NCI-H1048 (cell line): ENCODE measurements around the gene PLSCR3.

Experiments used
- DNase-seq: peaks from one replicate; lab custom pipeline; 2025; lab: John Stamatoyannopoulos, UW

The PLSCR3 gene

GRCh38 chr17:7426203-7426863 lies 32.0 kb upstream of the PLSCR3 start:
- DNase-seq = no peak

DNA sequence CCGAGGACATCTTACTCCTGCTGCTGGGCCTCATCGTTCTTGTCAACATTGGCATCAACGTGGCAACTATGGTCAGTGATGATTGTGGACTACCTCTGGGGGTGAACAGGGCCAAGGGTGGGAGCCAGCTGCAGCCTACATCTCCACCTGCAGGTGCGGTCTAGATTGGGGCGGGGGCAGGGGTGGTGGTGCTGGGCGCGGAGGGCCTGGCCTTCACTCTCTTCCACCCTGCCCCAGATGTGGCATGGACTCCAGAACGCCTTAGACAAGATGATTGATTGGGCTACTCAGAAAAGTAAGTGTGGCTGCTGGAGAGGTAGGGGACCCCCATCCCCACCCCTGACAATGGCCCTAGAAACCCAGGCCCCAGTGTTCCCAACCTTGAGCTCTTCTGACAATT lies 31.4 kb upstream of the PLSCR3 start:
- DNase-seq = no peak

- DNase-seq = no peak
Observed at GRCh38 chr17:7425316-7425715, 31.0 kb upstream of the PLSCR3 start, which contains the start of gene SPEM2. Gene SPEM2 (plus strand): TSS chr17:7425616. CDS start chr17:7425689, 73 bp downstream.

DNA sequence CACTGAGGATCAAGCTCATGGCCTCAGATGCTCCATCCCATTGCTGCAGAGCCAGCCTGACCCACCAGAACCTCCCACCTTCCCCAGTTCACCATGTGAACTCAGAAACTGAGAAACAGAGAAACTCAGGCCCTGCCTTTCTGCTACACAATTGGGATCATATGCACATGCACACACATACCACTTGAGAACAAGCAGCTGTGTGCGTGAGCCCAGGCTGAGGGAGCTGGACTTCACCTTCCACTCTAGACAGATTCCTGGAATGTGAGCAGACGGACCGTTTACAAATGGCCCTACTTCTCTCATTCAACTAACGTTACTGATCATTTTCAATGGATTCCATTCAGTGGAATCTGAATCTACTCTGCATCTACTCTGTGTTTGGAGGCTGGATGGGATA lies 29.4 kb upstream of the PLSCR3 start:
- no peak for DNase-seq

GRCh38 chr17:7421186-7421585 lies 26.9 kb upstream of the PLSCR3 start:
- no peak for DNase-seq

- DNase-seq = no peak
Observed at GRCh38 chr17:7419819-7420610, 25.7 kb upstream of the PLSCR3 start, which contains the start of gene SPEM1. Gene SPEM1 (plus strand): TSS chr17:7420324. CDS start chr17:7420385, 61 bp downstream.

GRCh38 chr17:7418472-7419152 lies 24.3 kb upstream of the PLSCR3 start:
- no peak for DNase-seq

DNA sequence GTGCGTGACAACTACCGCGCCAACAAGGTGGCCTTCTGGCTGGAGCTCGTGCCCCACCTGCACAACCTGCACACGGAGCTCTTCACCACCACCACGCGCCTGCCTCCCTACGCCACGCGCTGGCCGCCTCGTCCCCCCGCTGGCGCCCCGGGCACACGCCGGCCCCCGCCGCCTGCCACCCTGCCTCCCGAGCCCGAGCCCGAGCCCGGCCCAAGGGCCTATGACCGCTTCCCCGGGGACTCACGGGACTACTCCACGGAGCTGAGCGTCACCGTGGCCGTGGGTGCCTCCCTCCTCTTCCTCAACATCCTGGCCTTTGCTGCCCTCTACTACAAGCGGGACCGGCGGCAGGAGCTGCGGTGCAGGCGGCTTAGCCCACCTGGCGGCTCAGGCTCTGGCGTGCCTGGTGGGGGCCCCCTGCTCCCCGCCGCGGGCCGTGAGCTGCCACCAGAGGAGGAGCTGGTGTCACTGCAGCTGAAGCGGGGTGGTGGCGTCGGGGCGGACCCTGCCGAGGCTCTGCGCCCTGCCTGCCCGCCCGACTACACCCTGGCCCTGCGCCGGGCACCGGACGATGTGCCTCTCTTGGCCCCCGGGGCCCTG lies 22.8 kb upstream of the PLSCR3 start:
- no peak for DNase-seq

DNA sequence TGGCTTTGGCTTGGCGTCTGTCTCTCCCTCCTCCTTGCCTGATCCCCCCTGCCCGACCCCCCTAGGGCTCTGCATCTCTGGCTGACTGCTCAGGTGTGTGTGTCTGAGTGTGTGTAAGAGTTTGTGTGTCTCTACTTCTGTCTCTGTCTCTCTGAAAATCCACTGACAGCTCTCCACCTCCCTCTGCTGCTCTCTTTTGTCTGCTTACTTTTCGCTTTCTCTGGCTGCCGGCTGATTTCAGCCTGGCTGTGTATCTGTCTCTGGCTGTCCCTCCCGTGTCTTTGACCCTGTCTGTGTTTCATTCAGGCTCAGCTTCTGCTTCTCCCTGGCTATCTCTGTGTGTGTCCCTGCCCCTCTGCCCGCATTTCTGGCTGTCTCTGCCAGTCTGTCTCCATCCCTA lies 22.0 kb upstream of the PLSCR3 start:
- no peak for DNase-seq

DNA sequence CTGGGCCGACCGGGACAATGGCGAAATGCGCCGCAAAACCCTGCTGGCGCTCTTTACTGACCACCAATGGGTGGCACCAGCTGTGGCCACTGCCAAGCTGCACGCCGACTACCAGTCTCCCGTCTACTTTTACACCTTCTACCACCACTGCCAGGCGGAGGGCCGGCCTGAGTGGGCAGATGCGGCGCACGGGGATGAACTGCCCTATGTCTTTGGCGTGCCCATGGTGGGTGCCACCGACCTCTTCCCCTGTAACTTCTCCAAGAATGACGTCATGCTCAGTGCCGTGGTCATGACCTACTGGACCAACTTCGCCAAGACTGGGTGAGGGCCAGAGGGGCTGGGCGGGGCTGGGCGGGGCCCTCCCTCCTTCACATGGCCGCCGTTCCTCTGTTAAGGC lies 21.5 kb upstream of the PLSCR3 start:
- DNase-seq = no peak

DNA sequence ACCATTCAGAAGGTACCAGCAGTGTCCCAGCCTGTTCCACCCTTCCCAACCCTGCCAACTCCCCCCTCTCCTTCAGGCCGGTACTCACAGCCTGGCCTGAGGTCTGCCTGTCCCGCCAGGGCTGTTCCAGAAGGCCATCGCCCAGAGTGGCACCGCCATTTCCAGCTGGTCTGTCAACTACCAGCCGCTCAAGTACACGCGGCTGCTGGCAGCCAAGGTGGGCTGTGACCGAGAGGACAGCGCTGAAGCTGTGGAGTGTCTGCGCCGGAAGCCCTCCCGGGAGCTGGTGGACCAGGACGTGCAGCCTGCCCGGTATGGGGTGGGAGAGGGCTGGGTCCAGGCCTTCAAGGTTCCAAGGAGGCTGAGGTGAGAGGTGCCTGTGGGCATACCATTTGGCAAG lies 20.5 kb upstream of the PLSCR3 start:
- no peak for DNase-seq

- DNase-seq = no peak
Observed at GRCh38 chr17:7413346-7413985, 19.1 kb upstream of the PLSCR3 start.

- DNase-seq = no peak
Observed at GRCh38 chr17:7411427-7411750, 17.1 kb upstream of the PLSCR3 start.

- DNase-seq = no peak
Observed at GRCh38 chr17:7410634-7411426, 16.5 kb upstream of the PLSCR3 start.

GRCh38 chr17:7409716-7410115 lies 15.4 kb upstream of the PLSCR3 start:
- no peak for DNase-seq

DNA sequence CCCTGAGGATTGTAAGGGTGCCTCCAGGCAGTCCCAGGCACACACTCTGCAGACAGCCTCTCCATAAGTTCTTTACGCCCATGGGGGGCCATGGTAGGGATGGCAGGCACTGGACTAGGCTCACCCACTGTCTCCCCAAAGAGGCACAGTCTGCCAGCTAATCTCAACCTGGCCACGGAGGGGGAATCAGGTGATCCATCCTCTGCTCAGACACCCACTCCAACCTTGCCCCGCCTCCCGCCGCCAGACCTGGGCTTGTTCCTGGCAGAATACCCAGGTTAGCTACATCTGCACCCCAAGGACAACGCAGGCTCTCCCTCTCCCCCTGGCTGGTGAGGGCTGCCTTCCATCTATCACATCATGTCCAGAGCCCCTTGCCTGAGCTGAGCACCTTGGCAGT lies 14.5 kb upstream of the PLSCR3 start:
- DNase-seq = no peak

- DNase-seq = no peak
Observed at GRCh38 chr17:7408252-7408727, 14.0 kb upstream of the PLSCR3 start.

GRCh38 chr17:7407485-7408251 lies 13.3 kb upstream of the PLSCR3 start, which contains the start of gene NLGN2:
Gene NLGN2 (plus strand): TSS chr17:7407845. CDS start chr17:7408256, 411 bp downstream.
- no peak for DNase-seq

DNA sequence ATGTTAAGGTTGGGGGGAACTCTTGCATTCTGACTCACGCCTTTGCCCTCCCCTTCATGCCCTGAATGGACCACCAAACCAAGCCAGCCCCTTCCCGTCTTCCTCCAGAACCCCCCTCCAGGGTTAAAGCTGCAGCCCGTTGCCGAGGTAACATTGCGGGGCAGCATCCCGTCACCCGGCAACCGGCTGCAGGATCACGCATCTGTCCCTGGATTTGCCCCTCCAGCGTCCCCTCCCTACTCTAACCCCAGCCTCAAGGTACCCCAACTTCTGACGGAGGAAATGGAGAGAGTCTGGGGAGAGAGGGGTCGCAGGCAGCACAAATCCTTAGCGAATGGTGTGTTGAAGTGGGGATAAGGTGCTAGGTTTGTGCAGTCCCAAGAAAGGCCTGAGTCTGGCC lies 12.8 kb upstream of the PLSCR3 start:
- no peak for DNase-seq

- no peak for DNase-seq
Observed at GRCh38 chr17:7406235-7406825, 12.0 kb upstream of the PLSCR3 start.
